ENCODE data around the gene ACTL6B.
"Not testable (repeated sequence)": the region's sequence is repeated elsewhere in the genome, so short reads cannot be mapped to it uniquely, and the experiment has no call there.

Gene ACTL6B

GRCh38 chr7:100670074-100670473, 13.8 kb upstream of the ACTL6B start:
- no peak for TF ChIP-seq CTCF (conservative IDR thresholded peaks at IDR 0.05; ENCODE audit: control insufficient read depth, insufficient read depth, low read depth, low read length)
- no peak for DNase-seq (ENCODE audit: low read depth)
- no peak overlapping the region for H3K4me3 ChIP-seq (ENCODE audit: control insufficient read depth, low read depth, low read length)

- H3K4me3 ChIP-seq (ENCODE audit: control insufficient read depth, low read depth, low read length); DNase-seq (ENCODE audit: low read depth): not testable (repeated sequence)
These were observed 12.9 kb upstream of the ACTL6B start for GRCh38 chr7:100669106-100669505.

DNA sequence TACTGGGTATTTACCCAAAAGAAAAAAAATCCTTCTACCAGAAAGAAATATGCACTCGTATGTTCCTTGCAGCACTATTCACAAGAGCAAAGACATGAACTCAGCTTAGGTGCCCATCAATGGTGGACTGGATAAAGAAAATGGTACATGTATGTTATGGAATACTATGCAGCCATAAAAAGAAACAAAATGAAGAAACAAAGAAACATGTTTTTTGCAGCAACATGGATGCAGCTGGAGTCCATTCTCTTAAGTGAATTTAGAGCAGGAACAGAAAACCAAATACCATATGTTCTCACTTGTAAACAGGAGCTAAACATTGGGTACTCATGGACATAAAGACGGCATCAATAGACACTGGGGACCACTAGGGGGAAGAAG, 11.8 kb upstream of the ACTL6B start:
- no peak for DNase-seq (ENCODE audit: low read depth)
- no peak for TF ChIP-seq CTCF (conservative IDR thresholded peaks at IDR 0.05; ENCODE audit: control insufficient read depth, insufficient read depth, low read depth, low read length)

GRCh38 chr7:100667331-100668068, 11.3 kb upstream of the ACTL6B start:
- H3K4me3 ChIP-seq (ENCODE audit: control insufficient read depth, low read depth, low read length): no peak overlapping the region
- TF ChIP-seq CTCF (conservative IDR thresholded peaks at IDR 0.05; ENCODE audit: control insufficient read depth, insufficient read depth, low read depth, low read length): no peak
- DNase-seq (ENCODE audit: low read depth): no peak

More for the DNA sequence above, 11.8 kb upstream of the ACTL6B start:
- H3K4me3 ChIP-seq (ENCODE audit: control insufficient read depth, low read depth, low read length): no peak overlapping the region

DNA sequence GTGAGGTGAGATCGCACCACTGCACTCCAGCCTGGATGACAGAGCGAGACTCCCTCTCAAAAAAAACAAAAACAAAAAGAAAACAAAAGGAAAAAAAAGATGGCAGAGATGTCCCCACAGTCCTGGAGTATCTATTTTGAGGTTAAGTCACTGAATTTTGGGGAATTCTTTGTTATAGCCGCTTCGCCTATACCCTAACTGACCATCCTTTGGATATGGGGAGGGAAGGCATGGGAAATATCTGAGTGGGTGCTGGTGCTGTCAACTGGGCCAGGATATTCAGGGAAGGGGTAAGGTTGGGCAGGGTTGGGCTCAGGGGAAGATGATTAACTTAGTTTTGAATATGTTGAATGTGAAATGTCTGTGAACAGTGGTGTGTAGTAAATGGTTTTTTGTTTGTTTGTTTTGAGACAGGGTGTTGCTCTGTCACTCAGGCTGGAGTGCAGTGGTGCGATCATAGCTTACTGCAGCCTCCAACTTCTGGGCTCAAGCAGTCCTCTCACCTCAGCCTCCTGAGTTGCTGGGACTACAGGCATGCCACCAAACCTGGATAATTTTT, 9.0 kb upstream of the ACTL6B start:
- no peak for TF ChIP-seq CTCF (conservative IDR thresholded peaks at IDR 0.05; ENCODE audit: control insufficient read depth, insufficient read depth, low read depth, low read length)
- no peak for DNase-seq (ENCODE audit: low read depth)
- H3K4me3 ChIP-seq (ENCODE audit: control insufficient read depth, low read depth, low read length): no peak overlapping the region

DNA sequence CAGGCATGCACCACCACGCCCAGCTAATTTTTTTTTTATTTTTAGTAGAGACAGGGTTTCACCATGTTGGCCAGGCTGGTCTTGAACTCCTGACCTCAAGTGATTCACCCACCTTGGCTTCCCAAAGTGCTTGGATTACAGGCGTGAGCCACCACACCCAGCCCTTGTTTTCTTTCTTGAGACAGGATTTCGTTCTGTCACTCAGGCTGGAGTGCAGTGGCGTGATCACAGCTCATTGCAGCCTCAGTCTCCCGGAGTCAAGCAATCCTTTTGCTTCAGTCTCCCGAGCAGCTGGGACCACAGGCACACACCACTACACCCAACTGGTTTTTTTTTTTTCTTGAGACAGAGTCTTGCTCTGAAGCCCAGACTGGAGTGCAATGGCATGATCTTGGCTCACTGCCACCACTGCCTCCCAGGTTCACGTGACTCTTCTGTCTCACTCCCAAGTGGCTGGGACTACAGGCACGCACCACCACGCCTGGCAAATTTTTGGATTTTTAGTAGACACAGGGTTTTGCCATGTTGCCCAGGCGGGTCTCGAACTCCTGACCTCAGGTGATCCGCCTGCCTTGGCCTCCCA, 6.0 kb upstream of the ACTL6B start:
- H3K4me3 ChIP-seq (ENCODE audit: control insufficient read depth, low read depth, low read length); DNase-seq (ENCODE audit: low read depth): not testable (repeated sequence)

DNA sequence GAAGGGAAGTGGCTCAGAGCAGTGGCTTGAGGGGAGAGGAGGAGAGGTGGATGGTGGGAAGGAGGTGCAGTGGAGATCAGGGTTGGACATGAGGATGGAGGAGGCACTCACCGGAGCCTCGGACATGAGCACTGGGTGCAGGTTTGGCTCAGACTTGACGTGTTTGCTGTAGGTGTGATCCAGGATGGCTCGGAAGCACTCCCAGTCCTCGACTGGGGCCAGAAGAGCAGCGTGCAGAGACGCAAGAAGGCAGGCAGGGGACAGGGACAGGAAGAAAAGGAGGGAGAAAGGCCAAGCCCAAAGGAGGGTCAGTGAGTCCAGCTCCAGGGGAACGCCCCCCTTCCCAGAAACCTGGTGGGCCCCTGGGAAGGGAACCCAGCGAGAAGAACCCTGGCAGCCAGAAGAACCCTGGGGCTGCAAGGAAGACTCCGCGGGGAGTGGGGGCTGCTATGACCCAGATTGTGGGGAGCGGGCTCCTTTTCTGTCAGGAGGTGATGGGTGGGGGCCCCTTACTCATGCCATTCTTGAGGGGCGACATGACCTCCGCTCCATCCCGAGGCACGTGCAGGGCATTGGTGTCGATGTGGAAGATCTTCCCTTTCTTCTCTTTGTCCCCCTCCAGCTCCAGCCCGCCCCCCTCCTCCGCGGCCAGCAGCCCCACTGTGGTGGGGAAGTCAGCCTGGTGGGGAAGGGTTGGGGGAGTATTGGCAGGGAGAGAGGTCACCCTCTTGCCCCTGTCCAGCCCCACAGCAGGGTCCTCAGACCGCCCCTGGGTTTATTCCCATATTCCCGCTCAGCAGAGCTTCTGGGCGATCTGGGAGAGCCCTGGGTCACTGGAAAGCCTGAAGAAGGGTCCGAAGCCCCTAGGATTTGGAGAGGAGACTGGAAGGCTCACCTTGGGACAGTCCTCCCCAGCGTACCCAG, 1.1 kb downstream of the ACTL6B start:
- no peak for TF ChIP-seq CTCF (conservative IDR thresholded peaks at IDR 0.05; ENCODE audit: control insufficient read depth, insufficient read depth, low read depth, low read length)
- H3K4me3 ChIP-seq (ENCODE audit: control insufficient read depth, low read depth, low read length): no peak overlapping the region
- DNase-seq (ENCODE audit: low read depth): no peak
